ENCODE measurements around the gene FAM107A.

DNA sequence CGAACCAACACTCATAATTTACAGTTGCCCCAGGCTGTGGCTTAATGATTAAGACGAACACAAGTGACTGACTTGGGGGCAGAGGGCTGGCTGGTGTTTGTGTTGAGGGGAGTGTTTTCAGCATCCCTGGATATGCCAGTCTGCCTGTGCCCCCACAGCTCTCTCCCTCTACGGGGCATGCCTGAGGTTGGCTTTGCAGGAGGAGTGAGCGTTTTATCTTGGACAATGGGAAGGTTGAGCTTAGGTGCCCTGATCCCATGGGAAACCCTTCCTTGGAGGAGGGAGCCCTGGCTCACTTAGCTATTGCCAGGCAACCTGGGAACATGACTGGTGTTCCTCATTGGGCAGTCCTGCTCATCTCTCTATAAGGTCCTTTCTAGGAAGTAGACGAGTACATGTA, 17.6 kb downstream of the FAM107A start:
- TF ChIP-seq, protein P1, sequence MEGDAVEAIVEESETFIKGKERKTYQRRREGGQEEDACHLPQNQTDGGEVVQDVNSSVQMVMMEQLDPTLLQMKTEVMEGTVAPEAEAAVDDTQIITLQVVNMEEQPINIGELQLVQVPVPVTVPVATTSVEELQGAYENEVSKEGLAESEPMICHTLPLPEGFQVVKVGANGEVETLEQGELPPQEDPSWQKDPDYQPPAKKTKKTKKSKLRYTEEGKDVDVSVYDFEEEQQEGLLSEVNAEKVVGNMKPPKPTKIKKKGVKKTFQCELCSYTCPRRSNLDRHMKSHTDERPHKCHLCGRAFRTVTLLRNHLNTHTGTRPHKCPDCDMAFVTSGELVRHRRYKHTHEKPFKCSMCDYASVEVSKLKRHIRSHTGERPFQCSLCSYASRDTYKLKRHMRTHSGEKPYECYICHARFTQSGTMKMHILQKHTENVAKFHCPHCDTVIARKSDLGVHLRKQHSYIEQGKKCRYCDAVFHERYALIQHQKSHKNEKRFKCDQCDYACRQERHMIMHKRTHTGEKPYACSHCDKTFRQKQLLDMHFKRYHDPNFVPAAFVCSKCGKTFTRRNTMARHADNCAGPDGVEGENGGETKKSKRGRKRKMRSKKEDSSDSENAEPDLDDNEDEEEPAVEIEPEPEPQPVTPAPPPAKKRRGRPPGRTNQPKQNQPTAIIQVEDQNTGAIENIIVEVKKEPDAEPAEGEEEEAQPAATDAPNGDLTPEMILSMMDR (conservative IDR thresholded peaks at IDR 0.05), result no peak
- no peak for TF ChIP-seq ZFX (IDR thresholded peaks at IDR 0.05)
